Sigmoid colon (tissue), 4 donors: ENCODE results near the gene KCTD16.

Experiments
- EP300 ChIP-seq, 4 donors: sonication (generic); formaldehyde crosslinking; IDR thresholded peaks; one replicate each; pipeline ENCODE4 v1.6.1; 2017; ENCODE audit warnings: antibody characterized with exemption in 4 of 4
- POLR2A ChIP-seq, 2 donors: fragments of 450-650 bp; IDR thresholded peaks; one replicate each; pipeline ENCODE4 v1.6.1; 2016; ENCODE audit warnings: antibody characterized with exemption in 2 of 2, mild to moderate bottlenecking in 2 of 2, moderate library complexity in 2 of 2
- POLR2AphosphoS5 ChIP-seq, 4 donors: sonication (generic); formaldehyde crosslinking; IDR thresholded peaks; one replicate each; pipeline ENCODE4 v1.6.1; 2017; ENCODE audit warnings: antibody characterized with exemption in 4 of 4
- TF ChIP-seq, protein P1 (sequence below), 4 experiments: fragments of 450-650 bp in 3 of 4; fragments of 200-600 bp in 1 of 4; IDR thresholded peaks; one replicate each; pipeline ENCODE4 v1.5.1; 2016 to 2019; ENCODE audit warnings: antibody characterized with exemption in 4 of 4, mild to moderate bottlenecking in 3 of 4, moderate library complexity in 2 of 4

DNA sequence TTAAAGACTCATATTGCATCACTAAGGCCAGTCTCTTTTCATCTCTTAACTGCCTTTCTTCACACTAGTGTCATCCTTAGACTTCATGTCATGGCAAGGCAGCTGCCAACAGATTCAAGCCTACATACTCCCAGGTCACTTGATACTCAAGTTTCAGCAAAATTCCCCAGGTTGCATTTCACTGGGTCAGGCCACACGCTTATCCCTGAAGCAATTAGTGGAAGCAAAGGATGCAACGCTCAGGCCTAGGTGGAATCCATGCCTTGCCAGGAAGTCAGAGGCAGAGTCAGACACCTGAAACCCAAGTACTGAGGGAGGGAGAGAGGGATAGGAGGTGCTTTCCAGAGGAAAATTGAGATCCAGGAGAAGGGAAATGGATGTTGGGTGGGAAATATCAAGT is 29.1 kb upstream of the KCTD16 start:
- TF ChIP-seq, protein P1, sequence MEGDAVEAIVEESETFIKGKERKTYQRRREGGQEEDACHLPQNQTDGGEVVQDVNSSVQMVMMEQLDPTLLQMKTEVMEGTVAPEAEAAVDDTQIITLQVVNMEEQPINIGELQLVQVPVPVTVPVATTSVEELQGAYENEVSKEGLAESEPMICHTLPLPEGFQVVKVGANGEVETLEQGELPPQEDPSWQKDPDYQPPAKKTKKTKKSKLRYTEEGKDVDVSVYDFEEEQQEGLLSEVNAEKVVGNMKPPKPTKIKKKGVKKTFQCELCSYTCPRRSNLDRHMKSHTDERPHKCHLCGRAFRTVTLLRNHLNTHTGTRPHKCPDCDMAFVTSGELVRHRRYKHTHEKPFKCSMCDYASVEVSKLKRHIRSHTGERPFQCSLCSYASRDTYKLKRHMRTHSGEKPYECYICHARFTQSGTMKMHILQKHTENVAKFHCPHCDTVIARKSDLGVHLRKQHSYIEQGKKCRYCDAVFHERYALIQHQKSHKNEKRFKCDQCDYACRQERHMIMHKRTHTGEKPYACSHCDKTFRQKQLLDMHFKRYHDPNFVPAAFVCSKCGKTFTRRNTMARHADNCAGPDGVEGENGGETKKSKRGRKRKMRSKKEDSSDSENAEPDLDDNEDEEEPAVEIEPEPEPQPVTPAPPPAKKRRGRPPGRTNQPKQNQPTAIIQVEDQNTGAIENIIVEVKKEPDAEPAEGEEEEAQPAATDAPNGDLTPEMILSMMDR (IDR thresholded peaks at IDR 0.05): no peak
- no peak for TF ChIP-seq POLR2AphosphoS5 (IDR thresholded peaks at IDR 0.05)
- no peak for TF ChIP-seq EP300 (IDR thresholded peaks at IDR 0.05)
- no peak for TF ChIP-seq POLR2A (IDR thresholded peaks at IDR 0.05)
